HS-5 (cell line): ENCODE measurements around the gene SLC11A1.

ENCODE experiments used
- DNase-seq: peaks from one replicate; pipeline ENCODE4 v3.0.0-alpha.2; 2012; ENCODE audit warnings: low read depth

SLC11A1 gene

GRCh38 chr2:218366621-218367414 lies 15.3 kb upstream of the SLC11A1 start:
- DNase-seq, result no peak

GRCh38 chr2:218367415-218368149 lies 14.5 kb upstream of the SLC11A1 start:
- DNase-seq, result no peak

GRCh38 chr2:218368150-218368528 lies 13.9 kb upstream of the SLC11A1 start:
- no peak for DNase-seq

- DNase-seq, result no peak
Observed at GRCh38 chr2:218368621-218369153, 13.4 kb upstream of the SLC11A1 start.

- no peak for DNase-seq
Observed at GRCh38 chr2:218369330-218369729, 12.7 kb upstream of the SLC11A1 start.

GRCh38 chr2:218370410-218371063 lies 11.5 kb upstream of the SLC11A1 start:
- DNase-seq, result no peak

- no peak for DNase-seq
Observed at GRCh38 chr2:218371983-218372350, 10.1 kb upstream of the SLC11A1 start.

GRCh38 chr2:218374795-218375194 lies 7.3 kb upstream of the SLC11A1 start:
- no peak for DNase-seq

- peak; percentile 40 for DNase-seq
Observed at GRCh38 chr2:218375212-218375611, 6.9 kb upstream of the SLC11A1 start.

- no peak for DNase-seq
Observed at GRCh38 chr2:218378053-218378452, 4.0 kb upstream of the SLC11A1 start.

- no peak for DNase-seq
Observed at GRCh38 chr2:218382785-218383184, 712 bp downstream of the SLC11A1 start.

- no peak for DNase-seq
Observed at GRCh38 chr2:218383892-218384519, 1.9 kb downstream of the SLC11A1 start.

GRCh38 chr2:218384975-218385374 lies 2.9 kb downstream of the SLC11A1 start:
- DNase-seq, result no peak

GRCh38 chr2:218386505-218387368 lies 4.7 kb downstream of the SLC11A1 start:
- no peak for DNase-seq

- DNase-seq, result no peak
Observed at GRCh38 chr2:218387369-218388194, 5.5 kb downstream of the SLC11A1 start.

GRCh38 chr2:218389333-218390150 lies 7.5 kb downstream of the SLC11A1 start:
- no peak for DNase-seq

- DNase-seq, result no peak
Observed at GRCh38 chr2:218391202-218391601, 9.1 kb downstream of the SLC11A1 start.

- DNase-seq, result no peak
Observed at GRCh38 chr2:218392459-218392858, 10.4 kb downstream of the SLC11A1 start.

GRCh38 chr2:218392891-218393462 lies 10.9 kb downstream of the SLC11A1 start:
- no peak for DNase-seq
